ENCODE measurements around the gene NISCH.

Gene NISCH

GRCh38 chr3:52435246-52436101, 19.9 kb upstream of the NISCH start:
- DNase-seq (ENCODE audit: low read depth in 3 of 3, low spot score in 1 of 3): no peak

- no peak for DNase-seq (ENCODE audit: low read depth in 3 of 3, low spot score in 1 of 3)
Observed at GRCh38 chr3:52436500-52437149, 18.8 kb upstream of the NISCH start.

GRCh38 chr3:52437326-52438103, 17.9 kb upstream of the NISCH start:
- DNase-seq (ENCODE audit: low read depth in 3 of 3, low spot score in 1 of 3): no peak

DNA sequence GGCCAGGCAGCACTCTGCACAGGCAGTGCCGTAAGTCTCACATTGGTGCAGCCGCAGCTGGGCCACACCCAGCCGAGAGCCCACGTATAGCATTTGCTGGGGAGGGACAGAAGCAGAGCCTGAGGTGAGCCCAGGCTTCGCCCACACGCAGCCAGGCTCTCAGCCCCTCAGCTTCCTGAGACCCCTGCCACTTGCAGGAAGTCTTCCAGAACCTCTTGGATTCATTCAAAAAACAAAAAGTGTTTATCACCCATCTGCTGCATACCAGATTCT, 17.4 kb upstream of the NISCH start:
- DNase-seq (ENCODE audit: low read depth in 3 of 3, low spot score in 1 of 3): no peak

DNA sequence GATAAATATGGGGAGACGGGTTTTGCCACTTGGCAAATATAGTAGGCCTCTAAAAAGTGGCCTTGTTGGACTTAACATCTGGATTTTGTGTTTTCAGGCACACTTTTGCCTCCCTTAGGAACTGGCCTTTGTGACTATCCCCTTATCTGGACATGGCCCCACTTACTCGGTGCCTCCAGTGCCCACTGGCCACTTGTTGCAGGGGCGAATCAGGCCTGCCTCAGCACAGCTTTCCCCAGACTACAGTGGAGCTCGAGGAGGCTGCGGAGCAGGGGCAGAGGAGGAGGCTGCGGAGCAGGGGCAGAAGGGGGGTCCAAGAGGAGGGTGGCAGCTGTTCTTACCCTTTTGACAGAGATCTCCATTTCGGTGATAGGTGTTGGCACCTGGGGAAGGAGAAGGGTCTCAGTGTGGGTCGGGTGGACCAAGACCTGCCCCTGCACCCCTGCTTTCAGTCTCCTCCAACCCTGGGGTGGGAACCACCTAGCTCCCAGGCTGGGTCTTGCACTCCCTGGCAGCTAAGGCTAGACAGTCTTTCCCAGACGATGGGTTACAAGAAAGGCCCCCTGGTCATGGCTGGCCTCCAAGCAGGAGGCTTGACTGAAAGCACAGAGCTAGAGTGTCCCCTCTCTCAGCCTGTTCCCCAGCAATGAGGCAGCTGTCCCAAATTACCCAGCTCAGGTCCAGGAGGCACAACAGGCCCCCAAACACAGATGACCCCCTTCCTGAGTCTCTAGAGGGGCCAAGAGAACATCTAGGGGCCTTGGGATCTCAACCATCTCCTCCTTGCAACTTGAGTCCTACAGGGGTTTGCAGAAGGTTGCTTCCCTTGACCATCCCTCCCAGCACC, 16.6 kb upstream of the NISCH start:
- no peak for DNase-seq (ENCODE audit: low read depth in 3 of 3, low spot score in 1 of 3)

DNA sequence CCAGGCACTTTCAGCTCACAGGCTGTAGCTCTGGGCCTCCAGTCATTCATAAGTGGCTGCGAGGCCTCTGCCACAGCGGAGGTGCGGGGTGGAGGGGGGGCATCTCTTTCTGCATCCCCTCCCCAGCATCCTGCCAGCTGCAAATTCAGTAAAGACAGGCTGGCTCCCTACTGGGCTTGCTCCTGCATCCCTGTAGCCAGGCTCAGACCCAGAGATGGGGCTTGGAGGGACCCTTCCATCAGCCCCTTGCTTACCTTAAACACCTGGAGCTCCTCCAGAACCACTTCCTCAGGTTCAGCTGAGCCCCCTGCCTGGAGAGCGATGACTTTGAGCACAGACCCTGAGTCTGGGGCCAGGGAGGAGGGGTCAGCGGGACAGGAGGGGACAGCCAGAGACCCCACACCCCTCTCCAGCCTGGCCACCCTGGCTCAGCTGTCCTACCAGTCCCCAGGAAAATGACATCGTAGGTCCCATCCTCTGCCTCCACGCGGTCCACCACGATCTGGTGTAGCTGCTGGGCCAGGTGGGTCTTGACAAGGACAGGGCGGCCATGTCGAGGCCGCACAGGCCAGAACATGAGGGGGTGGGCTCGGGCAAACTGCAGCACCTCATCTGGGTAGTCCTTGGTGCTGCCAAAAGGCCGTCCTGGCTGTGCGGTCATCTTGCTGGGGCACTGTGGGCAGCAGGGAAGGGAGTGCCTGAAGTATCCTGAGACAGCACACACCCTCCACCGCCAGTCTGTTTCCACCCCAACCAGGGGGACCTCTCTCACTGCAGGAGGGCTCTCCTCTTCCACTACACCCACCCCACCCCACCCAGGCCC, 15.8 kb upstream of the NISCH start:
- no peak for DNase-seq (ENCODE audit: low read depth in 3 of 3, low spot score in 1 of 3)

GRCh38 chr3:52440249-52440551, 15.2 kb upstream of the NISCH start:
- DNase-seq (ENCODE audit: low read depth in 3 of 3, low spot score in 1 of 3): no peak

GRCh38 chr3:52440671-52441070, 14.7 kb upstream of the NISCH start:
- DNase-seq (ENCODE audit: low read depth in 3 of 3, low spot score in 1 of 3): no peak

- DNase-seq (ENCODE audit: low read depth in 3 of 3, low spot score in 1 of 3): no peak
Observed at GRCh38 chr3:52441091-52441771, 14.2 kb upstream of the NISCH start.

DNA sequence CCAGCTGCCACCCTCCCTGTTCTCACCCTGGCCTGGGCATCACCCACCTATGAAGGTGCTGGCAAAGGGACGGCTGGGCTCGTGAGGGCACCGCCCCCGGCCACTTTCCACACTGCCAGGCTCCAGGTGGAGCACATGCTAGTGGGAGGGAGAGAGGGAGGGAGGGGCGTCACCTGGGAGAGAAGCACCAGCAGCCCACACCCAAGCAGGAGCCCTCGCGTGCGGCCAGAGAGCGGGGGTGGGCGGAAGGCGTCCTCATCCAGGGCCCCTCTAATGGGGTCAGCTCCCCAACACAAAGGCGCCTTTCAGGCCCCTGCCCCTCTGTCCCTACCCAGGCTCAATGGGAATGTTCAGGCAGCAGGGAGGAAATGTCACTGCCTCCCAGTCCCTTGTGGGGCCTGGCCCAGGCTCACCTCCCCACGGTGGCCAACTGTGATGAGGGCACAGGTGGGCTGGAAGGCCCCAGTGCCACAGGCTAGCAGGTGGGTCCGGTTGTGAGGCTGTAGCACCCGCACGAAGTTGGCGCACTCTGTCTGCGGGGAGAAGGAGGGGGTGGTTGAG, 13.6 kb upstream of the NISCH start:
- DNase-seq (ENCODE audit: low read depth in 3 of 3, low spot score in 1 of 3): no peak

- DNase-seq (ENCODE audit: low read depth in 3 of 3, low spot score in 1 of 3): no peak
Observed at GRCh38 chr3:52442409-52443267, 12.8 kb upstream of the NISCH start.

- no peak for DNase-seq (ENCODE audit: low read depth in 3 of 3, low spot score in 1 of 3)
Observed at GRCh38 chr3:52443268-52443610, 12.2 kb upstream of the NISCH start.

DNA sequence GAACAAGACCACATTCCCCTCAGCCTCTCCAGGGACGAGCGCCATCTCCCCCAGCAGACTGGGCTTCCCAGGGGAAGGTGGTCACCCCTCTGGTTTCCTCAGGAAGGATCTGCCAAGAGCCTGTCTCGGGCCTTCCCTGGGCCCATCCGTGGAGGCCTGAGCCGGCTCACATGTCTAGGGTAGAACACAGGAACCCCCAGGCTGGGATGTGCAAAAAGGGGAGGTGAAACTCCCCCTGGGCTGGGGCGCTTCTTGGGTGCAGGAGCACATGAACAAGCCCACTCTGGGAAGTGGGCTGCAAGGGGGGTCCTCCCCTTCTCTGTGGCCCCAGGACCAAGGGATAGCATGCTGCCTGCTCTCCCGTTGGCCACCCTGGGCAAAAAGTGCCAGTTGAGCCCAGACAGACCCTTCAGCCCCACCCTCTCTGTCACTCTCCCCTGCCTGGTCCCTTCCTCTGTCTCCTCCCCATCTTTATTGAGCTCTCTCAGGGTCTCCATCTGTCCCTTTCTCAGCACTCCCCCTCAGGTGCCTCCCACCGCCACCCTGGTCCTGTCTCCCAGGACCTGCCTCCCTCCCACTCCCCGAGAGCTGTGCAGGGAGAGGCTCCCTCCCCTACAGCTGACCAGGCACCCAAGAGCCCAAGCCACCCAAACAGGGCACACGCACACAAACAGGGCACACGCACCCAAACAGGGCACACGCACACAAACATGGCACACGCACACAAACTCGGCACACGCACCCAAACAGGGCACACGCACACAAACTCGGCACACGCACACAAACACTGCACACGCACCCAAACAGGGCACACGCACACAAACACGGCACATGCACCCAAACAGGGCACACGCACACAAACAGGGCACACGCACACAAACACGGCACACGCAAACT, 11.4 kb upstream of the NISCH start:
- no peak for DNase-seq (ENCODE audit: low read depth in 3 of 3, low spot score in 1 of 3)

- peak; percentile 31 to 58 (median 33) for DNase-seq (ENCODE audit: low read depth in 3 of 3, low spot score in 1 of 3)
Observed at GRCh38 chr3:52444860-52445793, 10.3 kb upstream of the NISCH start, which contains the start of gene SEMA3G. TSS of gene SEMA3G (minus strand) at chr3:52445103. CDS start at chr3:52445027, 76 bp downstream.

DNA sequence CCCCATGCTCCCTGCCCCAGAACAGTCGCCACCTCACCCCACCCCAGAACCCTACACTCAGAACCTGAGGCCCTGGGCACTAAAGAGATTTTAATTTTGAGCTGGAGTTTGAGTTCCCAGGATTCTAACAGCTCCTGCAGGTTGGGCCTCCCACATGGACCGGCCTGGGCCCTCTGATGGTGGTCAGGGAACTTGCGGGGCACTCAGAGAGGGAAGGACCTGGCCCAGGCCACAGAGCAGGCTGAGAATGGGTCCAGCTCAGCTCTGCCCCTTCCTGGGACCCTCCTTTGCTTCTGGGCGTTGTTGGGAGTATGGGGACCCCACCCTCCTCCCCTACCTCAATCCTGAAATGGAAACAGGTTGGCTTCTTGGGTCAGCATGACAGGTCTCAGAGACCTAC, 9.4 kb upstream of the NISCH start:
- no peak for DNase-seq (ENCODE audit: low read depth in 3 of 3, low spot score in 1 of 3)

GRCh38 chr3:52446631-52447511, 8.5 kb upstream of the NISCH start:
- DNase-seq (ENCODE audit: low read depth in 3 of 3, low spot score in 1 of 3): peak; percentile 23 to 56 (median 51)
